Activated CD4-positive, alpha-beta T cell treated with anti-CD3 and anti-CD28 coated beads, Interleukin-2, amount 10 ng/mL, durations not matched to agents 7 days and 5 days (primary cell): Measurements from ENCODE around the gene ADGRG6. TPM values are rescaled to one million over a fixed set of nuclear protein-coding genes. Genes with fewer than 3 reads are reported as not detected.

ENCODE experiments used
- CTCF ChIA-PET: fragments of 350-600 bp; sonication (Branson Sonifier 250); formaldehyde crosslinking; loops from one replicate; lab custom pipeline; 2021; ENCODE audit warnings: antibody characterized with exemption; lab: Charles Lee
- POLR2A ChIA-PET: fragments of 350-600 bp; sonication (Branson Sonifier 250); formaldehyde crosslinking; loops from one replicate; lab custom pipeline; 2021; ENCODE audit warnings: antibody characterized with exemption; lab: Charles Lee
- DNase-seq: peaks from one replicate; pipeline ENCODE4 v3.0.0-alpha.2; 2020
- H3K27ac Mint-ChIP-seq: one replicate; pipeline ENCODE4 v1.8.0; 2021; ENCODE audit warnings: mild to moderate bottlenecking, moderate library complexity, mixed read lengths
- H3K27me3 Mint-ChIP-seq: one replicate; pipeline ENCODE4 v1.8.0; 2021; ENCODE audit warnings: mixed read lengths
- H3K36me3 Mint-ChIP-seq: one replicate; pipeline ENCODE4 v1.8.0; 2021; ENCODE audit warnings: low read depth, mixed read lengths
- H3K4me1 Mint-ChIP-seq: one replicate; pipeline ENCODE4 v1.8.0; 2021; ENCODE audit warnings: mixed read lengths
- H3K4me3 Mint-ChIP-seq: one replicate; pipeline ENCODE4 v1.8.0; 2021; ENCODE audit warnings: mild to moderate bottlenecking, moderate library complexity, mixed read lengths
- H3K9me3 Mint-ChIP-seq: one replicate; pipeline ENCODE4 v1.8.0; 2021; ENCODE audit warnings: mixed read lengths
- total RNA-seq, 2 experiments: library from RNA; stranded (reverse); gene quantifications; one replicate each; pipeline ENCODE4 v1.2.3, GENCODE V29; 2021

The ADGRG6 gene
- total RNA-seq, 2 experiments from 2014 or later: 0.35 to 0.52 TPM

GRCh38 chr6:142316791-142317368 lies 15.1 kb downstream of the ADGRG6 start:
- ChIA-PET POLR2A (no interaction called here), CTCF (no interaction called here)
- Mint-ChIP-seq H3K27me3 (peaks cover 6% of the 10 kb centered on the region), H3K4me1 (no peaks in the 10 kb centered on the region), H3K9me3 (no peaks in the 10 kb centered on the region), H3K36me3 (no peaks in the 10 kb centered on the region), H3K27ac (no peak overlapping the region), H3K4me3 (no peak overlapping the region)
- DNase-seq: no peak

- Mint-ChIP-seq H3K27ac (no peak overlapping the region), H3K4me3 (no peak overlapping the region), H3K9me3 (no peaks in the 10 kb centered on the region), H3K36me3 (no peaks in the 10 kb centered on the region), H3K27me3 (peaks cover 4% of the 10 kb centered on the region), H3K4me1 (no peaks in the 10 kb centered on the region)
- peak; percentile 9 for DNase-seq
- ChIA-PET CTCF (no interaction called here), POLR2A (no interaction called here)
Observed at GRCh38 chr6:142318714-142319113, 16.9 kb downstream of the ADGRG6 start.

GRCh38 chr6:142320366-142320765 lies 18.6 kb downstream of the ADGRG6 start:
- ChIA-PET POLR2A (no interaction called here), CTCF (no interaction called here)
- H3K4me3 Mint-ChIP-seq: no peak overlapping the region
- no peak for DNase-seq
- no peaks in the 10 kb centered on the region for H3K4me1 Mint-ChIP-seq
- H3K27ac Mint-ChIP-seq: no peak overlapping the region
- no peaks in the 10 kb centered on the region for H3K9me3 Mint-ChIP-seq
- no peaks in the 10 kb centered on the region for H3K36me3 Mint-ChIP-seq
- H3K27me3 Mint-ChIP-seq: peaks cover 4% of the 10 kb centered on the region

- H3K27ac Mint-ChIP-seq: no peak overlapping the region
- no peaks in the 10 kb centered on the region for H3K9me3 Mint-ChIP-seq
- POLR2A ChIA-PET: no interaction called here
- no peaks in the 10 kb centered on the region for H3K36me3 Mint-ChIP-seq
- H3K27me3 Mint-ChIP-seq: peaks cover 6% of the 10 kb centered on the region
- no peak for DNase-seq
- H3K4me3 Mint-ChIP-seq: no peak overlapping the region
- no peaks in the 10 kb centered on the region for H3K4me1 Mint-ChIP-seq
- CTCF ChIA-PET: no interaction called here
Observed at GRCh38 chr6:142321451-142321850, 19.6 kb downstream of the ADGRG6 start.

GRCh38 chr6:142322066-142322465 lies 20.3 kb downstream of the ADGRG6 start:
- Mint-ChIP-seq H3K9me3 (no peaks in the 10 kb centered on the region), H3K27me3 (peaks cover 7% of the 10 kb centered on the region), H3K4me1 (no peaks in the 10 kb centered on the region), H3K27ac (no peak overlapping the region), H3K36me3 (no peaks in the 10 kb centered on the region), H3K4me3 (no peak overlapping the region)
- no peak for DNase-seq
- ChIA-PET POLR2A (no interaction called here), CTCF (no interaction called here)

- Mint-ChIP-seq H3K4me1 (no peaks in the 10 kb centered on the region), H3K27me3 (peaks cover 7% of the 10 kb centered on the region), H3K9me3 (no peaks in the 10 kb centered on the region), H3K4me3 (no peak overlapping the region), H3K27ac (no peak overlapping the region), H3K36me3 (no peaks in the 10 kb centered on the region)
- DNase-seq: no peak
- ChIA-PET CTCF (no interaction called here), POLR2A (no interaction called here)
Observed at GRCh38 chr6:142322504-142323198, 20.8 kb downstream of the ADGRG6 start.

- no peak for DNase-seq
- ChIA-PET POLR2A (no interaction called here), CTCF (no interaction called here)
- no peaks in the 10 kb centered on the region for H3K9me3 Mint-ChIP-seq
- no peaks in the 10 kb centered on the region for H3K4me1 Mint-ChIP-seq
- H3K27ac Mint-ChIP-seq: no peak overlapping the region
- no peaks in the 10 kb centered on the region for H3K36me3 Mint-ChIP-seq
- no peak overlapping the region for H3K4me3 Mint-ChIP-seq
- H3K27me3 Mint-ChIP-seq: peaks cover 9% of the 10 kb centered on the region
Observed at GRCh38 chr6:142323377-142323776, 21.6 kb downstream of the ADGRG6 start.

- Mint-ChIP-seq H3K36me3 (no peaks in the 10 kb centered on the region), H3K9me3 (no peaks in the 10 kb centered on the region), H3K4me3 (no peak overlapping the region), H3K27ac (no peak overlapping the region), H3K27me3 (peaks cover 5% of the 10 kb centered on the region), H3K4me1 (no peaks in the 10 kb centered on the region)
- POLR2A ChIA-PET: no interaction called here
- DNase-seq: no peak
- CTCF ChIA-PET: no interaction called here
Observed at GRCh38 chr6:142324111-142324510, 22.3 kb downstream of the ADGRG6 start.

GRCh38 chr6:142325111-142325510 lies 23.3 kb downstream of the ADGRG6 start:
- H3K27ac Mint-ChIP-seq: no peak overlapping the region
- H3K4me3 Mint-ChIP-seq: no peak overlapping the region
- no peaks in the 10 kb centered on the region for H3K4me1 Mint-ChIP-seq
- DNase-seq: no peak
- no peaks in the 10 kb centered on the region for H3K36me3 Mint-ChIP-seq
- H3K27me3 Mint-ChIP-seq: peaks cover 9% of the 10 kb centered on the region
- POLR2A ChIA-PET: no interaction called here
- CTCF ChIA-PET: no interaction called here
- H3K9me3 Mint-ChIP-seq: no peaks in the 10 kb centered on the region

GRCh38 chr6:142326540-142326939 lies 24.7 kb downstream of the ADGRG6 start:
- Mint-ChIP-seq H3K9me3 (no peaks in the 10 kb centered on the region), H3K36me3 (no peaks in the 10 kb centered on the region), H3K4me1 (peaks cover 12% of the 10 kb centered on the region), H3K27me3 (peaks cover 9% of the 10 kb centered on the region), H3K4me3 (no peak overlapping the region), H3K27ac (no peak overlapping the region)
- ChIA-PET CTCF (no interaction called here), POLR2A (no interaction called here)
- DNase-seq: no peak

GRCh38 chr6:142328070-142328469 lies 26.3 kb downstream of the ADGRG6 start:
- no peak for DNase-seq
- no peaks in the 10 kb centered on the region for H3K9me3 Mint-ChIP-seq
- ChIA-PET POLR2A (no interaction called here), CTCF (no interaction called here)
- H3K4me3 Mint-ChIP-seq: no peak overlapping the region
- peaks cover 9% of the 10 kb centered on the region for H3K27me3 Mint-ChIP-seq
- H3K27ac Mint-ChIP-seq: no peak overlapping the region
- H3K36me3 Mint-ChIP-seq: no peaks in the 10 kb centered on the region
- H3K4me1 Mint-ChIP-seq: peaks cover 15% of the 10 kb centered on the region

GRCh38 chr6:142329486-142330113 lies 27.8 kb downstream of the ADGRG6 start:
- no peak overlapping the region for H3K4me3 Mint-ChIP-seq
- peaks cover 9% of the 10 kb centered on the region for H3K27me3 Mint-ChIP-seq
- H3K27ac Mint-ChIP-seq: no peak overlapping the region
- H3K4me1 Mint-ChIP-seq: peaks cover 15% of the 10 kb centered on the region
- POLR2A ChIA-PET: no interaction called here
- no peaks in the 10 kb centered on the region for H3K36me3 Mint-ChIP-seq
- no peaks in the 10 kb centered on the region for H3K9me3 Mint-ChIP-seq
- DNase-seq: no peak
- CTCF ChIA-PET: no interaction called here

GRCh38 chr6:142331075-142331551 lies 29.3 kb downstream of the ADGRG6 start:
- peak overlapping the region; percentile 32 for H3K27ac Mint-ChIP-seq
- POLR2A ChIA-PET: no interaction called here
- H3K9me3 Mint-ChIP-seq: no peaks in the 10 kb centered on the region
- peaks cover 9% of the 10 kb centered on the region for H3K27me3 Mint-ChIP-seq
- CTCF ChIA-PET: interaction anchor here (0.6 kb wide), 1 partner anchor 167 kb away, joined by 4 read pairs; no protein-coding TSS in a partner anchor
- no peaks in the 10 kb centered on the region for H3K36me3 Mint-ChIP-seq
- DNase-seq: peak; percentile 63
- H3K4me1 Mint-ChIP-seq: peaks cover 15% of the 10 kb centered on the region
- no peak overlapping the region for H3K4me3 Mint-ChIP-seq
